Measurements from ENCODE around the gene PRKCZ.

PRKCZ gene

DNA sequence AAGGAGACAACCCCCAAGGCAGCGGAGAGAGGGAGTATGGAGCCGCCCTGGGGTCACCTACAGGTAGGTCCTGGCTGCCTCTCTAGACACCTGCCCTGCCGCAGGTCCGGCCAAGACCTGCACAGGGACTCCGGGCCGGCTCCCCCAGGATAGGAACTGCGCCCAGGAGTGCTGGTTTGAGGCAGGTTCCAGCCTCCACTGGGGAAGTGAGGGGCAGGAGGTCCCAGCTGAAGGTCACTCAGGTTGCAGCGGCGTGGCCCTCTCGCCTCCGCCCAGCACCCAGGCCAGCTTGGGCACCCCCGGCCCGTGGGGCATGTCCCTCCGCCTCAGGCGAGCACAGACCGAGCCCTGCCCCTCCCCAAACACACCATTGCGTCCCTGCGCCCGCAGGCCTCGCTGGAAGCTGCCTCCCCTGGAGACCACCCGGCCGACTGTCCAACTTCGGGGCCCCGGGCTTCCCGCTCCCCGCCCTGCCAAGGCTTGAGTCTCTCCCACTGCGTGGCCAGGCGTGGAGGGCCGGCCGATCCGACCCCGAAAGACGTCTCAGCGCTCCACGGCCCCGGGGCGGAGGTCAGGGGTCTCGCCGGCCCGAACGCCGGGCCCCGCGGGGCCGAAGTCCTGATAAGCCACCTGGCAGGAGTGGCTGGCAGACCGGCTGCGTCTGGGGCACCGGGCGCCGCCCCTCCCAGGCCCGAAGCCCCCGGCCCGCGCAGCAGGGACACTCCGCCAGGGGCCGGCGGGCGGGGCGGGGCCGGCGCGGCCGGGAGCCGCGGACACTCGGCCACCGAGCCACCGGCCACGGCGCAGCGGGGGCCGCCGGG, 176.5 kb downstream of the PRKCZ start:
- peak; percentile 24 for DNase-seq (ENCODE audit: low spot score)
- no peak for FAIRE-seq

DNA sequence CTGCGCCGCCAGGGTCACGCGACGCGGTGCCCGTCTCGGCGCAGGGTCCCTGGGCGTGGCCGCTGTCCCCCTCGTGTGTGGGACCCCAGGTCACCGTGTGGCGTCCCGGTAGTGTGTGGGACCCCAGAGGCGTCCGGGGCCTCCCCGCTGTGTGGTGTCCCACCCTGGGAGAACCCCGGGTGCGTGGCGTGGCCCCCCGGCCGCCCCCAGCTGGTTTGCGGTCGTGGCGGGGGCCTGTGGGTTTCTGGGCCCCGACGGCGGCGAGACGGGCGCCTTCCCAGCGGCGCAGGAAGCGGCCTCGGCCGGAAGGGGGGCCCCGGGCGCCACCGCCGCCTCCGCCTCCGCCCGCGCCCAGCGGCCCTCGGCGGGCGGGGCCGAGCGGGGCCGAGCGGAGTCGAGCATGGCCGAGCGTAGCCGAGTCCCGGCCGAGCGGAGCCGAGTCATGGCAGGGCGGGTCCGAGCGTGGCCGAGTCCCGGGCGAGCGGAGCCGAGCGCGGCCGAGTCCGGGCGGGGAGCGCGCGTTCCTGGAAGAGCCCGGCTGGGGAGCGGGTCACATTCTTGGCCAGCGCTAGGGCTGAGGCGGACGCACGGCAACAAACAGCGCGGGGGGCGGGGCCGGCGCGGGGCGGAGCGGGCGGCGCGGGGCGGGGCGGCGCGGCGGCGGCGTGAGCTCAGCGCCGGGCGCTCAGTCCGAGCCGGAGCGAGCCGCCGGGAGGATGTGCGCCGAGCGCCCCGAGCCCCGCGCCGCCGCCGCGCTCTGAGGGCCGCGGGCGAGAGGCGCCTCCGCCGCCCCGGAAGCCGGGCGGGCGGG, 177.3 kb downstream of the PRKCZ start:
- DNase-seq (ENCODE audit: low spot score) (peak; percentile 96), FAIRE-seq (peak; percentile 92)

DNA sequence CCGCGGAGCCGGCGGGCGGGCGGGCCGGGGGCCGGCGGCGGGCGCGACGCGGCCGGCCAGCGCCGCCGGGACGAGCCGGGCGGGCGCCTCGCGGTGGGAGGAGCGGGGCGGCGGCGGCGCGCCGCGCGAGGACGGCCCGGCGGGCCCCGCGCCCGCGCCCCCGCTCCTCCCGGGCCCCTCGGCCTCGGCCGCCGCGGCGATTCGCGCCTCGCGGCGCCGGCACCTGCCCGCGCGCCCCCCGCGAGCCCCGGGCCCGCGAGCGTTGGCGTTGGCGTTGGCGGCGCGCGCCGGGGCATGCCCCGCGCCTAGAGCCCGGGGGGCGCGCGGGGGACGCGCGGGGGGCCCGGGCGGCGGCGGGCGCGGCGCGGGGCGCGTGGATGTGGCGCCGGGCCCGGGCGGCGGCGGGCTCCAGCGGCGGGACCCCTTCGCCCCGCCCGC, 178.0 kb downstream of the PRKCZ start, which contains the start of gene SKI:
Gene SKI (plus strand): TSS at position 163 of the 438 bp plus-strand sequence. CDS start 448 bp downstream, outside the sequence.
- FAIRE-seq (no peak), DNase-seq (ENCODE audit: low spot score) (no peak)

DNA sequence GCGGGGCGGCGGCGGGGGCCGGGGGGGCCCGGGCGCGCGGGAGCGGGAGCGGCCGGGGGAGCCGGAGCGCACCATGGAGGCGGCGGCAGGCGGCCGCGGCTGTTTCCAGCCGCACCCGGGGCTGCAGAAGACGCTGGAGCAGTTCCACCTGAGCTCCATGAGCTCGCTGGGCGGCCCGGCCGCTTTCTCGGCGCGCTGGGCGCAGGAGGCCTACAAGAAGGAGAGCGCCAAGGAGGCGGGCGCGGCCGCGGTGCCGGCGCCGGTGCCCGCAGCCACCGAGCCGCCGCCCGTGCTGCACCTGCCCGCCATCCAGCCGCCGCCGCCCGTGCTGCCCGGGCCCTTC, 178.5 kb downstream of the PRKCZ start:
- no peak for DNase-seq (ENCODE audit: low spot score)
- FAIRE-seq = no peak

DNA sequence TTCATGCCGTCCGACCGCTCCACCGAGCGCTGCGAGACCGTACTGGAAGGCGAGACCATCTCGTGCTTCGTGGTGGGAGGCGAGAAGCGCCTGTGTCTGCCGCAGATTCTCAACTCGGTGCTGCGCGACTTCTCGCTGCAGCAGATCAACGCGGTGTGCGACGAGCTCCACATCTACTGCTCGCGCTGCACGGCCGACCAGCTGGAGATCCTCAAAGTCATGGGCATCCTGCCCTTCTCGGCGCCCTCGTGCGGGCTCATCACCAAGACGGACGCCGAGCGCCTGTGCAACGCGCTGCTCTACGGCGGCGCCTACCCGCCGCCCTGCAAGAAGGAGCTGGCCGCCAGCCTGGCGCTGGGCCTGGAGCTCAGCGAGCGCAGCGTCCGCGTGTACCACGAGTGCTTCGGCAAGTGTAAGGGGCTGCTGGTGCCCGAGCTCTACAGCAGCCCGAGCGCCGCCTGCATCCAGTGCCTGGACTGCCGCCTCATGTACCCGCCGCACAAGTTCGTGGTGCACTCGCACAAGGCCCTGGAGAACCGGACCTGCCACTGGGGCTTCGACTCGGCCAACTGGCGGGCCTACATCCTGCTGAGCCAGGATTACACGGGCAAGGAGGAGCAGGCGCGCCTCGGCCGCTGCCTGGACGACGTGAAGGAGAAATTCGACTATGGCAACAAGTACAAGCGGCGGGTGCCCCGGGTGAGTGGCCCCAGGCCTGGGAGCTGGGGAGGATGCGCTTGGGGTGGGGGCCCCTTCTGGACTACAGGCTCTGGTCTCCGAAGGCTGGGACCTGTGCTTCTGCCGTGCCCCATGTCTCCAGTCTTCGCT, 179.0 kb downstream of the PRKCZ start:
- FAIRE-seq (no peak), DNase-seq (ENCODE audit: low spot score) (peak; percentile 37)

DNA sequence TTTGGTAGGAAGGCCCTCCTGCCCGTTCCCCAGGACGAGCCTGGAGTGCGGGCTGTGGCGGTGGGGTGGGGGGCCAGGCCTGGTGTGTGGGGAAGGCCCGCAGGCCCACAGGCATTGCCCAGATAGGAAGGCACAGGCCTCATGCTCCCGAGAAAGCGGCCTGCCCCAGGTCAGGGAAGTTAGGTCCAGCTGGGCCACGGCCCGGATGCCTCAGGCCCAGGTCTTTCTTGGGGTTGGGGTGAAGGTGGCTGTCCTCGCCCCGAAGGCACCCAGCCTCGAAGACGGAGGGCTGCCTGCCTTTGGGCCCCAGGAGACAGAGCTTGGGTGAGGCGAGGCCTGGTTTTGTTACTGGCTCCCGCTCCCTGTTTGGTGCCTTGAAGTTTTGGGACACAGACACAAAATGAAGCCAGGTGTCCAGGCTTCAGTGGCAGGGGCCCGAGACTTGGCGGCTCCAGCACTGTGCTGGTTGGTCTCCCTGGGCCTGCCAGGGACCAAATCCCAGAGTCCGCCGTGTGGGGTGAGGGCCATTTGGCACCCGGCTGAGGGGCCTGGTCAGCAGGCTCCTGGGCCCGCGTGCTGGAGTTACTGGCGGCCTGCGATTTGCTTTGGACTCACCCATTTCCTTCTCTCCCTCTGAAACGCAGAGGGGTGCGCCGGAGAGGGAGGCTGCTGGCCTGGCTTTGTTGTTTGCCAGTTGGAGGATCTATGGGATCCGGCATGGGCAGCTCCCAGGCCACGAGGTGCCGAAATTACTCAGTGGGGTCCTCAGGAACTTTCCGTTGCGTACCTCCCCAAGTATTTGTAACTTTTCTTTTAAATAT, 179.9 kb downstream of the PRKCZ start:
- DNase-seq (ENCODE audit: low spot score) = no peak
- no peak for FAIRE-seq

DNA sequence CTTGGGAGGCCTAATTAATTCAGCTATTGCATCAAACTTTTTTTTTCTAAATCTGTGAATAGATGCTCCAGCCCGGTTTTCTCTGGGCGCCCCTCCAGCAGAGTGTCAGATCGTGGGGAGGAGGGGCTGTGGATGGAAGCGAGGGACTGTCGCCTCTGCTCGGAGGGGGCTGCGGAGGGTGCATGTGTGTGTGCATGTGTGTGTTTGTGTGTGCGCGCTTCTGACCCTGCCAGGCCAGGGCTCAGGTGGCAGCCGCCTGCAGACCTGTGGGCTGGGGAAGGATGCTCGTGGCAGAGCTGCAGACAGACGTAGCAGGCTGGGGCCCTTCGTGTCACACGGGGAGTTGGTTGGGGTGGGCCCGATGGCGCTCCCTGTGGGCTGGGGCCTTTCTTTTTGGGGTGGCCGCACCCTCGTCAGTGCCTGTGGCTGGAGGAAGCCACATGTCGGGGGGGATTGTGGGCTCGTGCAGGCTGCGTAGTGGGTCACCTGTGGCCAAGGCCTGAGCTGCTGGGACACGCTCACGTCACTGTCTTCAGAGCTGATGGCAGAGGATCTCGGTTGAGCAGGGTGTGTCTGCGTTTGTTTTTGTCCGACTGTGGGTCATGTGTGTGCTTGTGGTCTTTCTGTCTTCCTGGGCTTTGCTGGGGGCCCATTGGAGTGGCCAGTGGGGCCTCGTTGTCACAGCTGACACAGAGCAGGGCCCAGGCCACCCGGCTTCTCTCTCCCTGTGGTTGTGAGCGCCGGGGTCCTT, 180.7 kb downstream of the PRKCZ start:
- DNase-seq (ENCODE audit: low spot score) = no peak
- FAIRE-seq = no peak

DNA sequence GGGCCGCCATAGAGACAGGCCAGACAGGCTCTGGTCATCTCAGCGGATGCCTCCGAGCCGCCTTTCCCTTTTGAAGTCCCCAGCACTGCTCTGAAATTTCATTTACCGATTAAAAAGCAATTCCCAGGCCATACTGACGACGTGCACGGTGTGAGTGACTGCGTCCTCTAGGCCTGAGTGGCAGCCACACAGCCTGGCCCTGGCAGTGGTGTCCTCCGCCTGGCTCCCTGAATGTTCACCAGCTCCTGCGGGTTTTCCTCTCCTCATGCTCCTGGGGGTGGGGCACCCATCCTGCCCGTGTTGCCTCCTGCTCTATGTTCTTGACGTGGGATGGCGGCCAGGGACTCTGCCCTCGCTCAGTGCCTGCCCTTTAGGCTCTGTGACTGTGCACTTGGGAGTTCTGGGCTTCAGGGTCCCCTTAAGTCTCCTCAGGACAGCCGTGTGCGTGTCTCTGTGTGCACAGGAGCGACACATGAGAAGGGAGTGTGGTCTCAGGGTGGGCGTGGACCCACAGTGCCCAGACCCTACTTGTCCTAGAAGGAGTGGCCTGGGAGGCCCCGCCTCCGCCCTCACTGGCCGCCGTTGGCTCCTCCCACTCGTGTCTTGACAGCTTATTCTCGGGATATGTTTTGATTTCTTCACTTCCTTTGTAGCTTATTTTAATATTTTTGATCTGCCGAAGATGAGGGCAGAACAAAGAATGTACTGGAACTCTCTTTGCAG, 181.5 kb downstream of the PRKCZ start:
- DNase-seq (ENCODE audit: low spot score) = peak; percentile 60

DNA sequence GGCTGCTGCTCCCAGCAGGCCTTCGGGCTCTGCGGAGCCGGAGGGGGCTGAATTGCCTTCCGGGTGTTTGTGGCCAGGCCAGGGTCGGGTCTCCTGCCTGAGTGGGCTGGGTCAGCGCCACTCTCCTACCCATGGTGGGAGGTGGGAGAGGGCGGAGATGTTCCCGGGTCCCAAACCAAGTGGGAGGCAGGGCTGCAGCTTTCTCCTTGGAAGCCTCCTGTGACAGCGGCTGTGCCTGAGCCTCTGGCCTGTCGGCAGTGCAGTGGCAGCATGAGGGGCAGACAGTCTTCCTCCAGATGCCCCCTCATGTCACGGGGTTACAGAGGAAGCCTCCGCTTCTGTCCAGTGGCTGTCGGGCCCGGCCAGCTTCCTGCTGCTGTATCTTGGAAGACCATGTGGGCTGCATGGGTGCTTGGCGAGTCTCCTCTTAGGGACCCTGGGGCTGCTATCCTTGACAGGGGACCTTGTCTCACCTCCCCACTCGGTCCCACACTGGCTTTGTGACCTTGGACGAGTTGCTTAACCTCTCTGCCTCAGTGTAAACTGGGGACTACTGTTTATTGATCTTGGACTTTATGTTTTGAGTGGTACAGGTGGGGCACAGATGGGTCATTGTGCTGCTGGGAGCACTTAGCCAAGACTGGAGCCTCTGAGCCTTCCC, 182.2 kb downstream of the PRKCZ start:
- DNase-seq (ENCODE audit: low spot score) (no peak), FAIRE-seq (no peak)

More for the DNA sequence above, 181.5 kb downstream of the PRKCZ start:
- no peak for FAIRE-seq

DNA sequence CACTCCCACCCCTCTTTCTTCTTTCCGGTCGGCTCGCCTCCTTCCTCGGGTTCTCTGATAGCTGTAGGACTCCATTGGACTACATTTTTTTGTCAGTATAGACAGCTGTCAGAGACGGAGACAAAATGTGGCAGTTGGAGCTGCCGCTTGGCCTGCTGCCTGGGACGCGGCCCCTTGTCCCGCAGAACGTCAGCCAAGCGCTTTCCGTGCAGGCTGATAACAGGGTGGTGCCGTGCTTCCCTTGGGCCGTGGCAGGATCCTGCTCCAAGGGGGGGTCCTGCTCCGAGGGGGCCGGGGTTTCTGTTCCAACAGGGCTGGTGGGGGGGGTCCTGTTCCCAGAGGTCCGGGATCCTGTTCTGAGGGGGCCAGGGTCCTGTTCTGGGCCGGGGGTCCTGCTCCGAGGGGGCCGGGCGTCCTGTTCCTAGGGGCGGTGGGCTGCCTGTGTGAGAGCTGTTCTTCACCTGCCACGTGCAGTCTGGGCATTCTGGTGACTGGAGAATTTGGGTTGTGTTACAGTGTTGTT, 182.8 kb downstream of the PRKCZ start:
- DNase-seq (ENCODE audit: low spot score) (no peak), FAIRE-seq (no peak)

DNA sequence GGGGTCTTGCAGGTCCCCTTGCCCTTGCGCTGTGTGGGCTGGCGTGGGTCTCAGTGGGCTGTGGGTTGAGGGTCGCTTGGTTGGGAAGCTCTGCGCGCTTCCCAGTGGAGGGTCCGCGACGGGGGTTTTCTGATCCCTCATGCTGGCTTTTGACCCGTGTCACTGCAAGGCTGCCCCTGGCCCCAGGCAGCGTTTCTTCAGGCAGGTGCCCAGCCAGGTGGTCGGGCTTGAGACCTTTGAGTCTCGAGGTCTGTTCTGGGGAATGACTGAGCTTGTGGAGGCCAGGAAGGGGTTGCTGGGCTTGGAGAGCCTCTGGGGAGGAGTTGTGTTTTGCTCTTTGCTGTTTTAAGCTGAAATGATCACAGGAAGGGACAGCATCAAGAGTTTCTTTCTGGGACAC, 183.3 kb downstream of the PRKCZ start:
- FAIRE-seq (no peak), DNase-seq (ENCODE audit: low spot score) (no peak)

DNA sequence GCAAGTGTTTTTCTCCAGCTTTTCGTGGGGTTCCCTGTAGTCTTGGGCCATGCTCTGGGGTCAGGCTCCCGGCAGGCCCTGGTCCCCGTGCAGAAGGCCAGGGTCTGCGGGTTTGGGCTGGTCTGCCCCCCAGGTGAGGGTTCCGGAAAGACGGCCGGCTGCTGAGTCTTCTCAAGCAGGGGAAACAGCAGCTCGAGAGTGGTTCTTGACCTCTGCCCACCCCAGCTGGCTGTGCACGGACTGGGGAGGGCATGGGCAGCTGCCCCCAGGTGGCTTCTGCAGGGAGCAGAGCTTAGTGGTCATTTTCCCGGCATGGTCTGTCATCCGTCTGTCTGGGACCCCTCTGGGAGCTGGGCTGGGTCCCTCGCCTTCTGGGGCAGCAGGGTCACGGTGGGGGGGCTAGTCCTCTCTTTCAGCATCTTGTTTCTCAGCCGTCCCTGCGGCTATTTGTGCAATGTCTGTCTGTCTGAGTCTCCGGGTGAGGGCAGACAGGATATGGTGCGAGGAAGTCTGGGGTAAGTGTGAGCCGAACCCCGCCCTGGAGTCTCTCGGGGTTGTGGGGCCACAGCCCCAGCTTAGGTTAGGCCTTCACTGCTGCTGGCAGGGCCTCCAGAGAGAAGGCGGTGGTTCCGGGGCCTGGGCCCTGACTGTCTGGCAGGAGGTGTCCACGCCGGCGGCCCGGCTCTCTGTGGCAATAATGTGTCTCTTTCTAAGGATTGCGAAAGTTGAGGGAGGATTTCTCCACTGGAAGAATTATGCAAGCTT, 184.0 kb downstream of the PRKCZ start:
- no peak for DNase-seq (ENCODE audit: low spot score)

DNA sequence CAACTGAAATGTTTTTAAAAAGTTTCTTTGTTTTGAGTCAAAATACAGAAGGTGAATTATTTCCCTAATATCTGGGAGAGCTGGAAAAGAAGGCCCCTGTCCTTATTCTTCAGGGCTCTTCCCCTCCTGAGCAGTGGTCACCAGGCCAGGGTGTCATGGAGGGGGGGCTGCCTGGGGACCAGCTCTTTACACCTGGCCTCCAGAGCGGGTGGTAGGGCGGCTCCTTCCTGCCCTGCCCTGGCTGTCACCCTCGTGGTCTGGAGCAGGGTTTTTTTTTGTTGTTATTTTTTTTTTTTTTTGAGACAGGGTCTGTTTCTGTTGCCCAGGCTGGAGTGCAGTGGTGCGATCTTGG, 184.5 kb downstream of the PRKCZ start:
- DNase-seq (ENCODE audit: low spot score) = no peak
- no peak for FAIRE-seq

More for the DNA sequence above, 184.0 kb downstream of the PRKCZ start:
- no peak for FAIRE-seq

Data from urothelium cell line (cell line).